SK-MEL-5 (cell line): ENCODE measurements around the gene ELOVL6. TPM values are rescaled to one million over a fixed set of nuclear protein-coding genes. Genes with fewer than 3 reads are reported as not detected.

Experiments
- DNase-seq: peaks from one replicate; pipeline ENCODE4 v3.0.0-alpha.2; 2016; ENCODE audit warnings: low read depth, low spot score
- in situ Hi-C: cut with HindIII; loops from 2 replicates; pipeline ENCODE4 v1.10.0; 2016; ENCODE audit warnings: low sequenced_read_pairs, high pct_unique_total_duplicates, low pct_unique_long_range_greater_than_20kb
- total RNA-seq: library from RNA; depleted of rRNA; stranded (reverse); fragments of >200 nt; shearing (Covaris generic); gene quantifications from 2 replicates; pipeline ENCODE4 v1.2.3, GENCODE V29; 2014

The ELOVL6 gene
- total RNA-seq, 1 experiment from 2014 or later = 7.8 TPM

DNA sequence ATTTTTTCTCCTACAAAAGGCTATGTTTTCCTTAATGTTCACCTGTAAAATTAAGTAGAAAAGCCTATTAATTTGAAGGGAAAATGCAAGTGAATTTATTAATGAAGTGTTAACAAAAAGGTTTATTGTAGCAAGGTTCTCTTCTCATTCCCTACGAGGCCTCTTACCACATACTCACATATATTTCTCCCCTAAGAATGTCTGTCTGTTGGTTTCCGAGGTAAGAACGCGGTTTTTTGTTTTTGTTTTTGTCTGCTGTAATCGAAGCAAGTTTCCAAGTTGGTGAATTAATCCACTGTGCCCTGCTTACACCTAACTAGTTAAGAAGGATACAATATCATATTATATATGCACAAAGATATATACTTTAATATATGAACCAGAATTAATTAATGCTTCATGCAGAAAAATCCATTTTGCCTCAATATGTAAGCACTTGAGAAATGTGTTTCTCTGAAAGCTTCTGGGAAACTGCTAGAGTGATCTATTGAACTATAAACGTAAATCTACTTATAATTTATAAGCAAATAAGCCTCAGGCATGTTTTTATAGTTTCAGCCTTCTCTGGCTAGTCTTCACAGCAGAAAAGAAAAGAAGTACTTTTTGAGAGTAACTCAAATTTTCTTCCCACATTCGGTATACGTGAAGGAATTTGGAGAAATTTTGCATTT is 164.9 kb downstream of the ELOVL6 start:
- in situ Hi-C loops = no loop called here
- no peak for DNase-seq

DNA sequence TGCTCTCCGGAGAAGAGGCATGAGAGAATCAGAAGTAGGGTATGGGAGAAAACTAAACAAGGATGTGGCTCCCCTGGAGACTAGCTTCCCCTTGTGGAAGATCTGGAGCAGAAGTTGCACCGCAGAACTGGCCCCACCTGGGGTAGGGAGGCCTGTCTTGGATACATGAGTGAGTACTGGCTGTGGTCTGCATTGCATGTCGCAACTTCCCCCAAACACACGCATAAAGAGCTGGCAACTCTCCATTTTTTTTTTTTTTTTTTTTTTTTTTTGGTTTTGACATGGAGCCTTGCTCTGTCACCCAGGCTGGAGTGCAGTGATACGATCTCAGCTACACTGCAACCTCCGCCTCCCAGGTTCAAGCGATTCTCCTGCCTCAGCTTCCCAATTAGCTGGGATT is 165.8 kb downstream of the ELOVL6 start:
- in situ Hi-C loops = no loop called here
- DNase-seq = no peak

DNA sequence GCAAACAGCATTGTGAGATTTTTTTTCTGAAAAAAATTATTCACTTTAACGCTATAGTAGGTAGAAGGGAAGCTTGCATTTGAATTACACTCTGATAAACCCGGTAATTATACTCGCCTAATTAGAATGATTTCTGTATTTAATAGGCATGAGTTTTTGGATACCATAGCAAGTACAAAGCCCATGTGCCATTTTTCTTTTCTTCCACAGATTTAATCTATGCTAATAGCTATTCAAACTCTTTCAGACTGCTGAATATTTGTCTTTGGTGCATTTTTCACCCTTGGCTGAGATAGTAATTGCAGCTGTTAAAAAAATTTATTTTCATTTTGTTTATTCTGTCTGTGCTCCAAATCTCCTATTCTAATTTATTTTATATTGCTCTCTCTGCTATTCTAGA is 172.7 kb downstream of the ELOVL6 start:
- in situ Hi-C loops = no loop called here
- no peak for DNase-seq

GRCh38 chr4:110025056-110025455 is 173.4 kb downstream of the ELOVL6 start:
- no peak for DNase-seq
- in situ Hi-C loops = no loop called here

- no peak for DNase-seq
- in situ Hi-C loops = no loop called here
These were observed 176.0 kb downstream of the ELOVL6 start for GRCh38 chr4:110022457-110022856.

DNA sequence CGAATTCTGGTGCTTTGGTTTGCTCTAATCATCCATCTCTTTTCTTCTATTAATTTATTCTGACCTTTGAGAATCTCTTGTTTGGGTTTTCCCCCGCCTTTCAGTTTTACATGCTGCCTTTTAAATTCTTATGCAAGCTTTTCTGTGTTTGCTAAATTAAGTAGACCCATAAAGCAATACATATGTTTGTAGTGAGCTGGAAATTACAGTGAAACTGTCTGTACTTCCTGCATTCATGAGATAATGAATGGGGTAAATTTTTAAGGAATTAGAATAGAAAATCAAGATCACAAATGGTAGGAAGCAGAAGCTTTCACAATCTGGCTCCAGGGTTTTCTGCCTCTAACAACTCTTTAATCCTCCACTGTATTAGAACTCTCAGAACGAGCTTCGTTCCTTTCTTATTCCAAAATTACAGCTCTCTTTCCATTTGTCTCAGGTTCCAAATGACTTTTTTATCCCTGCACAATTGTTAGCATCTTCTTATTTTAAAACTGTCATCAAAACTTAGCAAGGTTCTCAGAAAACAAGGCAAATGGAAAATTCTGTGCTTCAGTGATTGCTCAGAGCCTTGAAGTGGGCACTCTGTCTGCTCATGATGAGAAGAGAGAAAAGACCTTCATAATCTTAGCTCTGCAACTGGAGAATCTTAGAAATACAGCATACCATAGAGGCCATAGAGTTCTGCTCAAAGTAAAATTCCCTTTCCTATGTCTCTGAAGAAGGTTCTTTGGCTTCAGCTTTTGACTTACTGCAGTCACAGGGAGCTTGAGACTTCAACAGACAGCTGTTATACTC is 177.6 kb downstream of the ELOVL6 start:
- in situ Hi-C loops = no loop called here

DNA sequence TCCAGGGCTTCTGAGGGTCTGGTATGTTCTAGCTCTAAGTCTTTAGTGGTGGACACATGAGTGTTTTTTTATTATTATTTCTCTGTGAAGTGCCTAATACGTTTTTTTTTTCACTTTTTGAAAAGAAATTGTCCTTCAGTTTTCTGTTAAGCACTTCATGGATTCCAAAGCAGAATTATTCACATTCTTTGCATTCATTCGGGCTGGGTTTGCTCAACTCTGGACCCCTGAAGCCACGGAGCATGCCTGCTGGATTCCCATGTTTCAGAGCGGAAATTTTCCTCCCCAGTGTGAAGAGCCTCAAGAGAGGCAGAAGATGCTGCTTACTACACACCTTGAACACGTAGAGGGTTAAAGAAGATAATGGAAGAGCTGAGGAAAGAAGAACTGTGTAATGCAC is 178.3 kb downstream of the ELOVL6 start:
- DNase-seq = no peak
- in situ Hi-C loops = no loop called here

More for the DNA sequence above, 177.6 kb downstream of the ELOVL6 start:
- no peak for DNase-seq

DNA sequence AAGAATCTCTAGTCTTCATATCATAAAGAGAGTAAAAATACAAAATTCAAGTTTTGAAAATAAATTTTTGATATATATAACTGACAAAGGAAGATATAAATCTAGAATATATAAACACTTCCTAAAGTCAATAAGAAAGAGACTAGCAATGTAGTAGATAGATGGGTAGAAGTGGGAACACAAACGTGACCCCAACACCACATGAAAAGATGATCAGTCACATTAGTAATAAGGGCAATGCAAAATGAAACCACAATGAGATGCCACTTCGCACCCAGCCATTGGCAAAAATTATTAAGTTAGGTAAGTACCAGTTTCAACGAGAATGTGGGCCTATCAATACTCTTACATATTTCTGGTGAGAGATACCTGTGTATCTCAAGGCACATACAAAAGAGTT is 179.3 kb downstream of the ELOVL6 start:
- DNase-seq = no peak
- in situ Hi-C loops = no loop called here

DNA sequence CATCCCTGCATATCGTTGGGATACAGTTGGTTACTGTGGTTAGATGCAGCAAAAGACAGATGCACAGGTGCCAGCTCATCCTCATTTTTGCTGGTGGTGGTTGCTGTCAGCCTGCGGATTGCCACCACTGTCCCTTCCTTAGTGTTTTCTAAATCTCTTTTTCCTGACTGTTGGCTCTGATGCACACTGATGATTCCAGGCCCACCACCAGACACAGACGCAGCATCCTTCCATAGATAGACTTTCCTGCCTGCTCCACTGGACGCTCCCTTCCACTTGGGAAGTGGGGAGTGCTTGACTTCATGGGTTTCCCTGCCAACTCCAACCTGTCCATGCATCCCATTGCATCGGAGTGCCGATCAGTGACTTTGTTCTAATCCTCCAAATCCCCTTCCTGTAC is 184.2 kb downstream of the ELOVL6 start:
- in situ Hi-C loops = no loop called here
- DNase-seq = no peak

- no peak for DNase-seq
- in situ Hi-C loops = no loop called here
These were observed 185.5 kb downstream of the ELOVL6 start for GRCh38 chr4:110012917-110013316.

- in situ Hi-C loops = no loop called here
- DNase-seq = no peak
These were observed 187.6 kb downstream of the ELOVL6 start for GRCh38 chr4:110010797-110011196.

DNA sequence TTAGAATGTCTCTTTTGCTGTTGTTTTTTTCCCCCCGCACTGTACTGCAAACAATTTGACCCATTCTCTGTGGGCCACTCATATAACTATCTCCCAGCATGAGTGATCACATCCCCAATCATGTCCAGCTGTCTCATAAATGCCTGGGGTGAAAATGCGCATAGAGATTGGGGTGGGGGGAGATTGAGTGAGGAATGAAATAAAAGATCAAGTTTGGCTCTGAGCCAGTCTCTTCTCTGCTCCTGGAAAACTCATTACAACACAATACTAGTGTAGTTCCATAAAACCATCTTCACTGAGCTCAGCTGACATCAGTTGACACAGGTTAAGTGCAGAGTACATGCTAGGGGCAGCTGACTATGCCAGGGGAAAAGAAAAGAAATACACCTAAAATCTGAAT is 188.9 kb downstream of the ELOVL6 start:
- in situ Hi-C loops = no loop called here
- DNase-seq = no peak

GRCh38 chr4:110008540-110008939 is 189.9 kb downstream of the ELOVL6 start:
- no peak for DNase-seq
- in situ Hi-C loops = no loop called here

DNA sequence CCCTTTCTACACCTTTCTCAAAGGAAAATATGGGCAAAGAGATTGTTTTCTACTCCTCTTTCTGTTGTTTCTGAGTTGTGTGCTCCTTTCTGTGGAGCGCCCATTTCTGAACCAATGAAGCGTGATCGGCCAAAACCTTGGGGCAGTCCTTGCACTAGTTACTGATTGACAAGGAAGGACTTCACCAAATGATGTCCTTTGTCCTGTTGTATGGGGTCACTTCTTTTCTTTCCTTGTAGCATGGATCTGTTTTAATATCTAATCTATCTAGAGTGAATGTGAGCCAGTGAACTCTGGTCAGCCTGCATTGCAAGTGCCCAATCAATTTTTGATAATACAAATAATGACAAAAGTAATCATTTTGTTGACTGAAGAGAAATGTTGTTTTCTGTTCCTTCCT is 191.2 kb downstream of the ELOVL6 start:
- in situ Hi-C loops = no loop called here
- no peak for DNase-seq

DNA sequence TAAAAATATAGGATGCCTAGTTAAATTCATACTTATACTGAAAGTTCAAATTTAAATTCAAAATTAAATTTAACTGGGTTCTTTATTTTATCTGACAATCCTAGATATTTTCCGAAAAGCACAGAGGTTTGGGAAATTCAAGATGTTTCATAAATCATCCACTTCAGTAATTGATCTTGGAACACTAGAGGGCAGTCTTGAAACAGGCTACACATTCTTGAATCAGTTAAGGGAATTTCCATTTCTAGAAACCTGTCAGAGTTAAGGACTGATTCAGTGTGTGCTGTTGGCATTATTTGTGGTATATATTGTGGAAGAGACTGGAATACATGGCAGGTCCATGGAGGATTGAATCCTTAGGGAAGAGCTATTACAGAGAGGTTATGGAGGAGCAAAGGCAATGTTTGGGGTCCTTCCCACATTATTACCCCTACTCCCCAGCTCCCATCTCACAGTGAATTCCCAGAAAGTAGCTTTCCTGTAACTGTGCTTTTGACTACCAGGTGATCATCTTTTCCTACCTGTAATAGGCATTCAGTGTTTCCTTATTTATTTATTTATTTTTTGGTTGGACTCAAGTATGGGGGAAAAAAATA is 192.9 kb downstream of the ELOVL6 start:
- in situ Hi-C loops = no loop called here
- DNase-seq = peak; percentile 64

- DNase-seq = no peak
- in situ Hi-C loops = no loop called here
These were observed 193.9 kb downstream of the ELOVL6 start for GRCh38 chr4:110004556-110004955.

- in situ Hi-C loops = no loop called here
- DNase-seq = no peak
These were observed 194.8 kb downstream of the ELOVL6 start for GRCh38 chr4:110003401-110004187.

DNA sequence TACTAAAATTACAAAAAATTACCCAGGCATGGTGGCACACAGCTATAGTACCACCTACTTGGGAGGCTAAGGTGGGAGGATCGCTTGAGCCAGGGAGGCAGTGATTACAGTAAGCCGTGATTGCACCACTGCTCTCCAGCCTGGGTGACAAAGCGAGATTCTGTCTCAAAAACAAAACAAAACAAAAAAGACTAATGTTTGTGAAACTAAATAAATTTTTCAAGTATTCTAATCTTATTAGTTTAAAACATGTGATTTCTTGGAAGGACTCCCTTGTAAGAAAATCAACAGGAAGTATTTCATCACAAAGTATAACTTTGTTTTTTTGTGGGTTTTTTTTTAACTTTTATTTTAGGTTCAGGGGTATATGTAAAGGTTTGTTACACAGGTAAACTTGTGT is 196.1 kb downstream of the ELOVL6 start:
- no peak for DNase-seq
- in situ Hi-C loops = no loop called here
